ENCODE measurements around the gene FAM210B. TPM values are rescaled to one million over a fixed set of nuclear protein-coding genes. Genes with fewer than 3 reads are reported as not detected.
"Not testable (repeated sequence)": the region's sequence is repeated elsewhere in the genome, so short reads cannot be mapped to it uniquely, and the experiment has no call there.

The FAM210B gene
- total RNA-seq, 1 experiment from 2014 or later: 37.9 TPM

- Histone ChIP-seq H3K9me2 (replicated peaks; ENCODE audit: low read length) (no peaks in the 10 kb centered on the region), H3K36me3 (ENCODE audit: low read depth, low read length) (peaks cover 69% of the 10 kb centered on the region), H2AFZ (ENCODE audit: low read length) (no peak overlapping the region), H3K9me3 (ENCODE audit: low read length) (no peaks in the 10 kb centered on the region), H3K79me2 (ENCODE audit: low read length) (peaks cover 14% of the 10 kb centered on the region; the same call in 1 of the 2 replicates), H4K20me1 (ENCODE audit: low read length) (no peaks in the 10 kb centered on the region), H3K4me3 (ENCODE audit: low read length) (no peak overlapping the region), H3F3A (ENCODE audit: low read length, unreplicated experiment) (peaks cover 3% of the 10 kb centered on the region), H3K27ac (ENCODE audit: low read length) (no peak overlapping the region), H3K4me2 (ENCODE audit: low read length) (no peak overlapping the region), H3K27me3 (ENCODE audit: low read length) (no peaks in the 10 kb centered on the region), H3K4me1 (ENCODE audit: insufficient read depth, low read length) (no peaks in the 10 kb centered on the region), H3K9ac (ENCODE audit: low read length) (no peak overlapping the region)
- ATAC-seq: no peak
- POLR2A ChIA-PET (ENCODE audit: unreplicated experiment): no interaction called here
- intact Hi-C loops (cut with micrococcal nuclease): no loop called here
- BruUV-seq (replicated peaks): no TSS peak
- DNase-seq: no peak
- TF ChIP-seq CTCF (conservative IDR thresholded peaks at IDR 0.05; ENCODE audit: low read depth, low read length) (no peak), EZH2phosphoT487 (IDR thresholded peaks at IDR 0.05; ENCODE audit: borderline replicate concordance, low read length) (no peak), EZH2 (IDR thresholded peaks at IDR 0.05; ENCODE audit: low read length, unreplicated experiment) (no peak)
- CTCF ChIA-PET: interaction anchor here (0.5 kb wide), 1 partner anchor 194 kb away, joined by 3 read pairs; no protein-coding TSS in a partner anchor
Observed at GRCh38 chr20:56403465-56403864, 44.7 kb downstream of the FAM210B start.

- Histone ChIP-seq H3K36me3 (ENCODE audit: low read depth, low read length) (peaks cover 50% of the 10 kb centered on the region), H3K79me2 (ENCODE audit: low read length) (peaks cover 11% of the 10 kb centered on the region; the same call in 1 of the 2 replicates)
- BruUV-seq (replicated peaks); H3K27me3 ChIP-seq (ENCODE audit: low read length); DNase-seq; H3K9me2 ChIP-seq (replicated peaks; ENCODE audit: low read length); H3K9me3 ChIP-seq (ENCODE audit: low read length); POLR2A ChIA-PET (ENCODE audit: unreplicated experiment); H3K4me1 ChIP-seq (ENCODE audit: insufficient read depth, low read length); H3K4me2 ChIP-seq (ENCODE audit: low read length); H3K4me3 ChIP-seq (ENCODE audit: low read length); H2AFZ ChIP-seq (ENCODE audit: low read length); H3K27ac ChIP-seq (ENCODE audit: low read length); intact Hi-C loops (cut with micrococcal nuclease); H3K9ac ChIP-seq (ENCODE audit: low read length); H4K20me1 ChIP-seq (ENCODE audit: low read length); H3F3A ChIP-seq (ENCODE audit: low read length, unreplicated experiment); CTCF ChIA-PET; ATAC-seq: not testable (repeated sequence)
Observed at GRCh38 chr20:56405356-56405755, 46.6 kb downstream of the FAM210B start.

GRCh38 chr20:56406910-56407309 is 48.1 kb downstream of the FAM210B start:
- BruUV-seq (replicated peaks): no TSS peak

More at GRCh38 chr20:56406910-56407309, 48.1 kb downstream of the FAM210B start:
- no peak overlapping the region for H3K9ac ChIP-seq (ENCODE audit: low read length)
- no peak overlapping the region for H2AFZ ChIP-seq (ENCODE audit: low read length)
- no peak overlapping the region for H3K27ac ChIP-seq (ENCODE audit: low read length)
- H3K4me3 ChIP-seq (ENCODE audit: low read length): no peak overlapping the region
- no peak overlapping the region for H3K4me2 ChIP-seq (ENCODE audit: low read length)
- POLR2A ChIA-PET (ENCODE audit: unreplicated experiment): no interaction called here
- CTCF ChIA-PET: no interaction called here
- DNase-seq: no peak
- no peaks in the 10 kb centered on the region for H3K79me2 ChIP-seq (ENCODE audit: low read length)
- H3K36me3 ChIP-seq (ENCODE audit: low read depth, low read length): peaks cover 39% of the 10 kb centered on the region
- ATAC-seq: no peak
- TF ChIP-seq EZH2phosphoT487 (IDR thresholded peaks at IDR 0.05; ENCODE audit: borderline replicate concordance, low read length) (no peak), EZH2 (IDR thresholded peaks at IDR 0.05; ENCODE audit: low read length, unreplicated experiment) (no peak), CTCF (conservative IDR thresholded peaks at IDR 0.05; ENCODE audit: low read depth, low read length) (no peak)
- H3K4me1 ChIP-seq (ENCODE audit: insufficient read depth, low read length): 0 out of 2 replicates have a peak, but pooled peaks cover 4% of the 10 kb centered on the region
- H3F3A ChIP-seq (ENCODE audit: low read length, unreplicated experiment): no peaks in the 10 kb centered on the region
- no peaks in the 10 kb centered on the region for H3K9me3 ChIP-seq (ENCODE audit: low read length)
- H4K20me1 ChIP-seq (ENCODE audit: low read length): no peaks in the 10 kb centered on the region
- H3K27me3 ChIP-seq (ENCODE audit: low read length): no peaks in the 10 kb centered on the region
- H3K9me2 ChIP-seq (replicated peaks; ENCODE audit: low read length): no peaks in the 10 kb centered on the region
- intact Hi-C loops (cut with micrococcal nuclease): no loop called here
